GM19035 (cell line): Measurements from ENCODE around the gene ZFP92.

Source experiments
- ATAC-seq: cut with Tn5 transposase; IDR thresholded peaks from one replicate; pipeline ENCODE4 v1.9.1; 2021; ENCODE audit not compliant: unreplicated experiment

Gene ZFP92

DNA sequence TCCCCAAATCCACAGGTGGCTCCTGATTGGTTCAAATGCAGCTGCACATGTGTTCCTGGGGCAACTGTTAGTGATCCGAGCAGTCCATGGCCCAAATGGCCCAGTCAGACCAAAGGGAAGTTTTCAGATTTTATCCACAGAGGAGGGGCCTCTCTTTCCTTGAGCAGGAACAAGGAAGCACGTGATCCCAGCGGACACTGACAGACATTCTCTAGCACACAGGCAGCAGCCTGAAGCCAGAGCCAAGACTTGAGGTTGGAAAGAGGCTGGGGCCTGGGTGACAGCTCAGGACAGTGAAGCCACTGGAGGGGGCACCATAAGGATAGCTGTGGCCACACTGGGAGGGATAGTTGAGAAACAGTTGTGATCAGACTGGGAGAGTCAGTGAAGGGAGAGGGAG lies 3.5 kb upstream of the ZFP92 start:
- ATAC-seq: no peak

- no peak for ATAC-seq
Observed at GRCh38 chrX:153408221-153408721, 3.0 kb upstream of the ZFP92 start.

GRCh38 chrX:153408871-153409351 lies 2.4 kb upstream of the ZFP92 start:
- no peak for ATAC-seq

- no peak for ATAC-seq
Observed at GRCh38 chrX:153409414-153410101, 1.7 kb upstream of the ZFP92 start.

DNA sequence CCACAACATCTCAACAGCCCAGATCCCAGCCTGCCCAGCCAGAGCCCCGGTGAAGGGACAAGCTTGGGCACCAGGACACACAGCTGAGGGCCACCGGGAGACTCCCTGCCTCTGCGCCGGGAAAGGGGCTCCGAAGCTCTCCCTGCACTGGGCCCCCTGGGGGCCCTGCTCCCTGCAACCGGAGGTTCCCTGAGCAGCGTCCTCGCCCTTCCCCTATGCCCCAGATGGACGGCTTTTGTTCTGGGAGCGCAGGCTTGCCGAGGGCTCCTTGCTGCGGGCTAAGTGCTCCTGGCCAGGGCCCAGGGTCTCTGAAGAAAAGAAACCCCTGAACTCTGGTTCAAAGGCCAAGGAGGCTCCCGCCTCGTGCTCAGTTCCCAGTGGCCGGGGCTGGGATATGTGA lies 899 bp upstream of the ZFP92 start:
- no peak for ATAC-seq

- ATAC-seq: no peak
Observed at GRCh38 chrX:153410888-153411254, 401 bp upstream of the ZFP92 start.

DNA sequence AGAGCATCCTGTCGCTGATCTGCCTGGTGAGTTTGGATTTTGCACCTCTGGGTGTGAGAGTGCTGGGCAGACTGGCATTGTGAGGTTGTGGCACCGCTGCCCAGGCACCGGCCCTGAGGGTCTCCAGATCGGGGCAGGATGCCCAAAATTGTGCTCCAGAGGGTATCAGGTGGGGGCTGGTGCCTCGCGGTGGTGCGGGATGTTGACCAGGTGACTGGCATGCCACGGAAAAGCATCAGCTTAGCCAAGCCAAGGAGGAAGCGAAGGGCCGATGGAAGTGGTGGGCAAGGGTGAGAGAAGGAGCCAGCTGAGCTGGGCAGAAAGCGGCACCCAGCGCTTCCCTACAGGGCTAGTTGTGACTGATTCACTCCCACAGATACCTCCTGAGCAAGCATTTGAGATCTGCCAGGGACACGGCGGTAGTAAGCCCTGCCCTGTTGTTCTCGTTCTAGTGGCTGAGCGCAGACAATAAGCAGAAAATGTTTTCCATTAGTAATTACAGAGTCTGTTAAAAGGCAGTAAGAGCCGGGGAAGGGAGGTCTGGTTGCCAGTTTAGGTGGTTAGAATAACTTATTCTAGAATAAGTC lies 809 bp downstream of the ZFP92 start:
- ATAC-seq: no peak

GRCh38 chrX:153412746-153413720 lies 1.8 kb downstream of the ZFP92 start:
- ATAC-seq: no peak

- ATAC-seq: no peak
Observed at GRCh38 chrX:153413731-153414130, 2.5 kb downstream of the ZFP92 start.

GRCh38 chrX:153414856-153415510 lies 3.7 kb downstream of the ZFP92 start:
- ATAC-seq: no peak

- ATAC-seq: no peak
Observed at GRCh38 chrX:153416781-153417450, 5.6 kb downstream of the ZFP92 start.

DNA sequence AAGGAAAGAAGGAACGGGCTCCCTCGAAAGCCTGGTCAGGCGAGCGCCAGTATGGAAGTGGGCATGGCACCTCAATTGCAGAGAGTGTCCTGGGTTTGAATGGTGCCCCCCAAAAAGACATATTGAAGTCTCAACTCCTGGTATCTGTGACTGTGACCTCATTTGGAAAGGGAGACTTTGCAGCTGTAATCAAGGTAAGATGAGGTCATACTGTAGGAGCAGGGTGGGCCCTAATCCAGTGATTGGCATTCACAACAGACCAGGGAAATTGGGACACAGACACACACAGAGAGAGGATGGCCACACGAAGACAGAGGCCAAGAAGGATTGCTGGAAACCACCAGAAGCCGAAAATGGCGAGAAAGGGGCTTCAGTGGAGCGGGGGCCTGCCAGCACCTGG lies 6.4 kb downstream of the ZFP92 start:
- ATAC-seq: no peak

DNA sequence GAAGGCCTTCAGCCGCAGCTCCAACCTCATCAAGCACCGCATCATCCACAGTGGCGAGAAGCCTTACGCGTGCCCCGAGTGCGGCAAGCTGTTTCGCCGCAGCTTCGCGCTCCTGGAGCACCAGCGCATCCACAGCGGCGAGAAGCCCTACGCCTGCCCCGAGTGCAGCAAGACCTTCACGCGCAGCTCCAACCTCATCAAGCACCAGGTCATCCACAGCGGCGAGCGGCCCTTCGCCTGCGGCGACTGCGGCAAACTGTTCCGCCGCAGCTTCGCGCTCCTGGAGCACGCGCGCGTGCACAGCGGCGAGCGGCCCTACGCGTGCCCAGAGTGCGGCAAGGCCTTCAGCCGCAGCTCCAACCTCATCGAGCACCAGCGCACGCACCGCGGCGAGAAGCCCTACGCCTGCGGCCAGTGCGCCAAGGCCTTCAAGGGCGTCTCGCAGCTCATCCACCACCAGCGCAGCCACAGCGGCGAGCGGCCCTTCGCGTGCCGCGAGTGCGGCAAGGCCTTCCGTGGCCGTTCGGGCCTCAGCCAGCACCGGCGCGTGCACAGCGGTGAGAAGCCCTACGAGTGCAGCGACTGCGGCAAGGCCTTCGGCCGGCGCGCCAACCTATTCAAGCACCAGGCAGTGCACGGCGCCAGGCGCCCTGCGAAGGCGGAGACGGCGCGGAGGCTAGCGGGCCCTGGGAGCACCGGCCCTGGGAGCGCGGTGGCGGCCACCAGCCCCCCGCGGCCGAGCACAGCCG lies 9.8 kb downstream of the ZFP92 start:
- no peak for ATAC-seq

DNA sequence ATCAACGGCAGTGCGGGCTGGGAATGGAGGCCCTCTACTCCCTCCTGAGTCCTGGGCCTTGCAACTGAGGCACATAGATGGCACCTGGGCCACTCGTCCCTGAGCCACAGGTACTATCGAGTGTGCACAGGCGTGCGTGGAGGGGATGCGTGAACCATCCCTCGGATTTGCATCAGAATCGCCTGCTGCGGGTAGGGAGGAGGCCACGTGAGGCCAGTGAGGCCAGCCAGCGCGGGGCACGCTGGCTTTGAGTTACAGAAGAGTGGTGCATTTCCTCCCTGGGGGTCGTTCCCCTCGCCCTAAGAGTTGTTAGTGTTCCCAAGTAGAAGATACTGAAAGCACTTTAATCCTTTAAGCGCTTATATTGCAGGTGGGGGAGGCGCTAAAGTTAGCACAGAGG lies 10.6 kb downstream of the ZFP92 start:
- ATAC-seq: no peak

- no peak for ATAC-seq
Observed at GRCh38 chrX:153423652-153424051, 12.4 kb downstream of the ZFP92 start.

- no peak for ATAC-seq
Observed at GRCh38 chrX:153426204-153426603, 14.9 kb downstream of the ZFP92 start.

DNA sequence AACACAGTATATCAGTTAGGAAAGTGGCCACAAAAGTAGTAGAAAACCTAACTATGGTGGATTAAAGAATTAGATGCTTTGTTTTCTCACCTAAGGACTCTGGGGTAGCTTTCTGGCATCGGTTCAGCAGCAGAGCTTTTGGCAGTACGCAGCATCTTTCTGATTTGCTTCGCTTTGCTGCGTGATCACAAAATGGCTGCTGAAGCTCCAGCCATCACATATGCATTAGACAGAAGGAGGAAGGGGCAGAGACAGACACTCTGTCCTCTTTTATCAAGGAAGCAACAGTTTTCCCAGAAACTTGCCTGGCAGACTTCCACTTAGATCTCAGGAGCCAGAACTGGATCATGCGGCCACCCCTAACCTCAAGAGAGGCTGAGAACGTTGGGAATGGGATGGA lies 19.5 kb downstream of the ZFP92 start:
- ATAC-seq: no peak

GRCh38 chrX:153433161-153433680 lies 21.9 kb downstream of the ZFP92 start:
- ATAC-seq: no peak

DNA sequence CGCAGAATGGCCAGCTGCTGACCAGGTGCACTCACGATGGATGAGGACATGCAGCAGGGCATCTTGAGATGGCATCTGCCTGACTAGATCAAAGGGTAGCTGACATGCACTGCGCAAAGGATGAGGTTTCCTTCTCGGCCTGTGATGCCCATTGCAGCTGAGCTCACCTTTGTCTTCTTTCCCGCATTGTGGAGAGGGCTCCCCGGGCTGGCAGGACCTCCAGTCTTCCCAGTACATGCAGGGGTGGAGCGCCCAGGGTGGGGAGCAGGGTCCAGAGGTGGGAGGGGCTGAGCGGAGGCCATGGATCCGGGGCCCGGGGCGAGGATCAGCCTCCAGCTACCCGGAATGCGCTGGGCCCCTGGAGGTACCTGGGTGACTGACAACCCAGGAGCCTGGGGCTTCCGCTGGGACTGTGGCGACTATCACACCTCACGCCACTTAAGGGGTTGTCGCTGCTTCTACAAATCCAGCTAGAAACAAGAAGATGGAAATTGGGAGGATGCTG lies 22.6 kb downstream of the ZFP92 start:
- ATAC-seq: no peak
